Measurements from ENCODE around the gene NCKAP5.

DNA sequence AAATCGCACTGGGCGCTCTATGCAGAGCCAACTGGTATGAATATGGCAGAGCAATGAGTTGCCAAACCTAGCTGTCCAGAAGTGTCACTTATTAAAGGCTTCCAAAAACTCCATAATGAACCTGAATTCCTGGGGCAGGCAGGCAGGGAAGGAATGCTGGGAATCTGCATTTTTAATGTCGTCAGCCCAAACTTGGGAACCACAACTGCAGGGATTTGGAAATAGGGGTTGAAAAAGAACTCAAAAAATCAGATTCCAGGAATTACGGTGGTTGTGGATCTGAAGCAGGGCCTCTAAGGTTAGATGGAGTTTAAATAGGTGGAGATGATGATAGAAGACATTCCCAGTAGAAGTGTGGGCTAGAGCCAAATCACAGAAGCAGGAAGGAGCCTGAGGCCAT is 15.0 kb downstream of the NCKAP5 start:
- TF ChIP-seq, protein P1, sequence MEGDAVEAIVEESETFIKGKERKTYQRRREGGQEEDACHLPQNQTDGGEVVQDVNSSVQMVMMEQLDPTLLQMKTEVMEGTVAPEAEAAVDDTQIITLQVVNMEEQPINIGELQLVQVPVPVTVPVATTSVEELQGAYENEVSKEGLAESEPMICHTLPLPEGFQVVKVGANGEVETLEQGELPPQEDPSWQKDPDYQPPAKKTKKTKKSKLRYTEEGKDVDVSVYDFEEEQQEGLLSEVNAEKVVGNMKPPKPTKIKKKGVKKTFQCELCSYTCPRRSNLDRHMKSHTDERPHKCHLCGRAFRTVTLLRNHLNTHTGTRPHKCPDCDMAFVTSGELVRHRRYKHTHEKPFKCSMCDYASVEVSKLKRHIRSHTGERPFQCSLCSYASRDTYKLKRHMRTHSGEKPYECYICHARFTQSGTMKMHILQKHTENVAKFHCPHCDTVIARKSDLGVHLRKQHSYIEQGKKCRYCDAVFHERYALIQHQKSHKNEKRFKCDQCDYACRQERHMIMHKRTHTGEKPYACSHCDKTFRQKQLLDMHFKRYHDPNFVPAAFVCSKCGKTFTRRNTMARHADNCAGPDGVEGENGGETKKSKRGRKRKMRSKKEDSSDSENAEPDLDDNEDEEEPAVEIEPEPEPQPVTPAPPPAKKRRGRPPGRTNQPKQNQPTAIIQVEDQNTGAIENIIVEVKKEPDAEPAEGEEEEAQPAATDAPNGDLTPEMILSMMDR (IDR thresholded peaks at IDR 0.05; ENCODE audit: low read depth, low read length, missing input control), result no peak
- TF ChIP-seq, protein P2, sequence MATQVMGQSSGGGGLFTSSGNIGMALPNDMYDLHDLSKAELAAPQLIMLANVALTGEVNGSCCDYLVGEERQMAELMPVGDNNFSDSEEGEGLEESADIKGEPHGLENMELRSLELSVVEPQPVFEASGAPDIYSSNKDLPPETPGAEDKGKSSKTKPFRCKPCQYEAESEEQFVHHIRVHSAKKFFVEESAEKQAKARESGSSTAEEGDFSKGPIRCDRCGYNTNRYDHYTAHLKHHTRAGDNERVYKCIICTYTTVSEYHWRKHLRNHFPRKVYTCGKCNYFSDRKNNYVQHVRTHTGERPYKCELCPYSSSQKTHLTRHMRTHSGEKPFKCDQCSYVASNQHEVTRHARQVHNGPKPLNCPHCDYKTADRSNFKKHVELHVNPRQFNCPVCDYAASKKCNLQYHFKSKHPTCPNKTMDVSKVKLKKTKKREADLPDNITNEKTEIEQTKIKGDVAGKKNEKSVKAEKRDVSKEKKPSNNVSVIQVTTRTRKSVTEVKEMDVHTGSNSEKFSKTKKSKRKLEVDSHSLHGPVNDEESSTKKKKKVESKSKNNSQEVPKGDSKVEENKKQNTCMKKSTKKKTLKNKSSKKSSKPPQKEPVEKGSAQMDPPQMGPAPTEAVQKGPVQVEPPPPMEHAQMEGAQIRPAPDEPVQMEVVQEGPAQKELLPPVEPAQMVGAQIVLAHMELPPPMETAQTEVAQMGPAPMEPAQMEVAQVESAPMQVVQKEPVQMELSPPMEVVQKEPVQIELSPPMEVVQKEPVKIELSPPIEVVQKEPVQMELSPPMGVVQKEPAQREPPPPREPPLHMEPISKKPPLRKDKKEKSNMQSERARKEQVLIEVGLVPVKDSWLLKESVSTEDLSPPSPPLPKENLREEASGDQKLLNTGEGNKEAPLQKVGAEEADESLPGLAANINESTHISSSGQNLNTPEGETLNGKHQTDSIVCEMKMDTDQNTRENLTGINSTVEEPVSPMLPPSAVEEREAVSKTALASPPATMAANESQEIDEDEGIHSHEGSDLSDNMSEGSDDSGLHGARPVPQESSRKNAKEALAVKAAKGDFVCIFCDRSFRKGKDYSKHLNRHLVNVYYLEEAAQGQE (IDR thresholded peaks at IDR 0.05), result no peak
